Measurements from ENCODE around the gene MDC1. TPM values are rescaled to one million over a fixed set of nuclear protein-coding genes. Genes with fewer than 3 reads are reported as not detected.
A peak's percentile ranks its signal among the peaks of the same experiment; 100 is the strongest.
"Not testable (repeated sequence)": the region's sequence is repeated elsewhere in the genome, so short reads cannot be mapped to it uniquely, and the experiment has no call there.

The MDC1 gene
- polyA plus RNA-seq (2012; ENCODE audit: insufficient read depth, insufficient read length), result 75.5 TPM

- peak within 1 kb of the TSS; percentile 74 for H3K4me3 ChIP-seq (ENCODE audit: low read length)
- DNase-seq (ENCODE audit: low read depth, low spot score), result peak; percentile 100
Observed at GRCh38 chr6:30717129-30717844, at the start of gene MDC1. Gene MDC1, minus strand, starts transcription at chr6:30717281. Its CDS starts 2,106 bp downstream, at chr6:30715175.

- no peak overlapping the region for H3K4me3 ChIP-seq (ENCODE audit: low read length)
Observed at GRCh38 chr6:30766461-30767157, 49.5 kb upstream of the MDC1 start.

GRCh38 chr6:30765495-30765894, 48.4 kb upstream of the MDC1 start:
- DNase-seq (ENCODE audit: low read depth, low spot score); H3K4me3 ChIP-seq (ENCODE audit: low read length): not testable (repeated sequence)

More at GRCh38 chr6:30766461-30767157, 49.5 kb upstream of the MDC1 start:
- DNase-seq (ENCODE audit: low read depth, low spot score), result no peak

- H3K4me3 ChIP-seq (ENCODE audit: low read length); DNase-seq (ENCODE audit: low read depth, low spot score): not testable (repeated sequence)
Observed at GRCh38 chr6:30764490-30765043, 47.5 kb upstream of the MDC1 start.

GRCh38 chr6:30763618-30764489, 46.8 kb upstream of the MDC1 start:
- H3K4me3 ChIP-seq (ENCODE audit: low read length), result no peak overlapping the region
- DNase-seq (ENCODE audit: low read depth, low spot score), result no peak

- no peak overlapping the region for H3K4me3 ChIP-seq (ENCODE audit: low read length)
- no peak for DNase-seq (ENCODE audit: low read depth, low spot score)
Observed at GRCh38 chr6:30763155-30763617, 46.1 kb upstream of the MDC1 start.

GRCh38 chr6:30761791-30762429, 44.8 kb upstream of the MDC1 start:
- no peak for DNase-seq (ENCODE audit: low read depth, low spot score)
- H3K4me3 ChIP-seq (ENCODE audit: low read length), result no peak overlapping the region

GRCh38 chr6:30760549-30760948, 43.5 kb upstream of the MDC1 start:
- no peak for DNase-seq (ENCODE audit: low read depth, low spot score)
- no peak overlapping the region for H3K4me3 ChIP-seq (ENCODE audit: low read length)

- DNase-seq (ENCODE audit: low read depth, low spot score), result no peak
Observed at GRCh38 chr6:30759575-30760239, 42.6 kb upstream of the MDC1 start.

GRCh38 chr6:30757261-30757904, 40.3 kb upstream of the MDC1 start:
- no peak overlapping the region for H3K4me3 ChIP-seq (ENCODE audit: low read length)
- DNase-seq (ENCODE audit: low read depth, low spot score), result no peak

More at GRCh38 chr6:30759575-30760239, 42.6 kb upstream of the MDC1 start:
- no peak overlapping the region for H3K4me3 ChIP-seq (ENCODE audit: low read length)

GRCh38 chr6:30756405-30757003, 39.4 kb upstream of the MDC1 start:
- not testable (repeated sequence) for DNase-seq (ENCODE audit: low read depth, low spot score)

GRCh38 chr6:30754631-30755030, 37.5 kb upstream of the MDC1 start:
- no peak for DNase-seq (ENCODE audit: low read depth, low spot score)
- no peak overlapping the region for H3K4me3 ChIP-seq (ENCODE audit: low read length)

More at GRCh38 chr6:30756405-30757003, 39.4 kb upstream of the MDC1 start:
- not testable (repeated sequence) for H3K4me3 ChIP-seq (ENCODE audit: low read length)

- DNase-seq (ENCODE audit: low read depth, low spot score), result no peak
- H3K4me3 ChIP-seq (ENCODE audit: low read length), result no peak overlapping the region
Observed at GRCh38 chr6:30752157-30752927, 35.3 kb upstream of the MDC1 start.

- no peak for DNase-seq (ENCODE audit: low read depth, low spot score)
- H3K4me3 ChIP-seq (ENCODE audit: low read length), result no peak overlapping the region
Observed at GRCh38 chr6:30750379-30750668, 33.2 kb upstream of the MDC1 start.

- no peak for DNase-seq (ENCODE audit: low read depth, low spot score)
- no peak overlapping the region for H3K4me3 ChIP-seq (ENCODE audit: low read length)
Observed at GRCh38 chr6:30749554-30750378, 32.7 kb upstream of the MDC1 start.

Data from Jurkat, Clone E6-1 (cell line).